Stomach (tissue), 9 donors: Measurements from ENCODE around the gene NOSTRIN. TPM values are rescaled to one million over a fixed set of nuclear protein-coding genes. Genes with fewer than 3 reads are reported as not detected.
A peak's percentile ranks its signal among the peaks of the same experiment; 100 is the strongest.

ENCODE experiments used
- DNase-seq, 2 donors: peaks; one replicate each; pipeline versions ENCODE4 v3.0.0 to v3.0.0-alpha.2; 2013 to 2019
- H3K27ac ChIP-seq, 5 donors: fragments of 200-600 bp in 4 of 5; sonication (generic) in 4 of 5; one replicate each; pipeline ENCODE4 v1.5.1; 2013 to 2019; ENCODE audit warnings: mild to moderate bottlenecking in 1 of 5, moderate library complexity in 1 of 5
- H3K27me3 ChIP-seq, 3 donors: fragments of 200-600 bp; sonication (generic); one replicate each; pipeline ENCODE4 v1.5.1; 2017 to 2019; ENCODE audit warnings: mixed run types in 1 of 3
- H3K36me3 ChIP-seq, 4 donors: fragments of 200-600 bp; sonication (generic); 1 replicate in 3 of 4; 2 replicates in 1 of 4; pipeline ENCODE4 v1.5.1; 2016 to 2019
- H3K4me1 ChIP-seq, 4 donors: fragments of 200-600 bp; sonication (generic); one replicate each; pipeline ENCODE4 v1.5.1; 2016 to 2019
- H3K4me3 ChIP-seq, 4 donors: fragments of 200-600 bp; sonication (generic) in 3 of 4; one replicate each; pipeline ENCODE4 v1.5.1; 2016 to 2019; ENCODE audit warnings: mild to moderate bottlenecking in 1 of 4
- H3K9me3 ChIP-seq, 4 donors: fragments of 200-600 bp; sonication (generic); one replicate each; pipeline ENCODE4 v1.5.1; 2016 to 2019
- CTCF ChIP-seq, 7 experiments: fragments of 450-650 bp in 4 of 7; fragments of 200-600 bp in 3 of 7; sonication (generic) in 3 of 7; IDR thresholded peaks; one replicate each; pipeline ENCODE4 v1.5.1; 2016 to 2019; ENCODE audit warnings: antibody characterized with exemption in 7 of 7, control low read depth in 2 of 7, mild to moderate bottlenecking in 1 of 7
- EP300 ChIP-seq: sonication (generic); formaldehyde crosslinking; IDR thresholded peaks from one replicate; pipeline ENCODE4 v1.6.1; 2017; ENCODE audit warnings: antibody characterized with exemption
- POLR2A ChIP-seq, 4 donors: fragments of 450-650 bp; IDR thresholded peaks; one replicate each; pipeline ENCODE4 v1.6.1; 2016; ENCODE audit warnings: antibody characterized with exemption in 4 of 4, control low read depth in 2 of 4, mild to moderate bottlenecking in 1 of 4, moderate library complexity in 1 of 4
- POLR2AphosphoS5 ChIP-seq, 3 donors: sonication (generic); formaldehyde crosslinking; IDR thresholded peaks; one replicate each; pipeline ENCODE4 v1.6.1; 2016; ENCODE audit warnings: antibody characterized with exemption in 3 of 3
- WGBS, 5 donors: extraction: QIAGEN DNeasy Blood & Tissue Kit in 3 of 5; methylation state at CpG; one replicate each; pipeline versions ENCODE4 v1.1.5 to v1.1.7; 2013 to 2018; 5-methylcytosine and 5-hydroxymethylcytosine counted together
- intact Hi-C: fragments of 100-400 bp; cut with DNase I; formaldehyde crosslinking; loops from one replicate; pipeline ENCODE4 v1.15.1; 2023; ENCODE audit warnings: low total_unique reads
- polyA plus RNA-seq, 3 donors: library from polyadenylated mRNA; stranded (reverse); fragments of 200-250 nt; gene quantifications; one replicate each; pipeline ENCODE4 v1.2.3, GENCODE V29; 2013
- total RNA-seq, 5 donors: library from RNA; depleted of rRNA; stranded (reverse); fragments of >200 nt; gene quantifications; one replicate each; pipeline versions ENCODE4 v1.1.0 to v1.2.3, GENCODE V29; 2014 to 2016
- donor health status: healthy with polysubstance abuse.
- donor health status: Bipolar disorder and iron deficiency.
- donor health status: healthy.

Gene NOSTRIN
- total and polyA plus RNA-seq, 8 donors: 13.3 to 117 (median 49.4) TPM

- TF ChIP-seq EP300 (no peak), POLR2A (IDR thresholded peaks at IDR 0.05) (no peak), CTCF (IDR thresholded peaks at IDR 0.05) (no peak), POLR2AphosphoS5 (IDR thresholded peaks at IDR 0.05) (no peak)
- 52 to 80% (median 65%) methylated on average over 1 of the region's 1 CpG for WGBS, 5 donors
- no peak overlapping the region for H3K27ac ChIP-seq
- no peaks in the 10 kb centered on the region for H3K36me3 ChIP-seq
- no peaks in the 10 kb centered on the region for H3K9me3 ChIP-seq
- H3K4me3 ChIP-seq: no peak overlapping the region
- no peaks in the 10 kb centered on the region for H3K4me1 ChIP-seq
- no peaks in the 10 kb centered on the region for H3K27me3 ChIP-seq
- intact Hi-C loops: no loop called here
- DNase-seq: no peak
Measured at GRCh38 chr2:168897449-168897848, 95.0 kb downstream of the NOSTRIN start.

DNA sequence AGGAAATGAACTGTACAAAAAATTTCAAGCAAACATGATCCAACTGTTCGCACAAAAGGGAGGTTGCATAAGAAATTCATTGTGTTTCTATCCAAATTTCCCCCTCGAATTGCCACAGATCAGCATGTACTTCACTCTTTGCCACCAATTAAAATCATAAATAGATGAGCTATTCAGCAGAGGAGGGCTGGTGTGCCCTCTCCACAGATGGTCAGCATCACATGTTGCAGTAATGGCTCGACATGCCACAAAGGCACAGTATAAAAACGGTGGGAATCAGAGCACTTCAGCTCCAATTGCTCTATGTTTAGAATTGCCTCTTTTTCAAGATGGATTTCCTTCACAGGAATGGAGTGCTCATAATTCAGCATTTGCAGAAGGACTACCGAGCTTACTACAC is 98.6 kb downstream of the NOSTRIN start, which contains the start of gene G6PC2:
TSS of gene G6PC2 (plus strand) at position 289 of the 400 bp plus-strand sequence. CDS start at position 330, 41 bp downstream.
- intact Hi-C loops: no loop called here
- Histone ChIP-seq H3K36me3 (no peaks in the 10 kb centered on the region), H3K4me3 (no peak within 1 kb of the TSS), H3K27ac (no peak within 1 kb of the TSS), H3K27me3 (no peaks in the 10 kb centered on the region), H3K9me3 (no peaks in the 10 kb centered on the region), H3K4me1 (no peaks in the 10 kb centered on the region)
- whole genome bisulfite sequencing, 5 donors: 61 to 84% (median 66%) methylated on average over 5 of the region's 5 CpGs
- TF ChIP-seq POLR2AphosphoS5 (IDR thresholded peaks at IDR 0.05) (no peak), POLR2A (IDR thresholded peaks at IDR 0.05) (no peak), EP300 (no peak), CTCF (IDR thresholded peaks at IDR 0.05) (no peak)
- DNase-seq: peak in 1 of 2 donors; percentile 33

- H3K36me3 ChIP-seq: no peaks in the 10 kb centered on the region
- H3K27me3 ChIP-seq: no peaks in the 10 kb centered on the region
- 81 to 99% (median 94%) methylated on average over 2 of the region's 2 CpGs for WGBS, 5 donors
- no peaks in the 10 kb centered on the region for H3K9me3 ChIP-seq
- no peak overlapping the region for H3K4me3 ChIP-seq
- intact Hi-C loops: no loop called here
- no peak overlapping the region for H3K27ac ChIP-seq
- DNase-seq: no peak
- TF ChIP-seq POLR2A (IDR thresholded peaks at IDR 0.05) (no peak), POLR2AphosphoS5 (IDR thresholded peaks at IDR 0.05) (no peak), CTCF (IDR thresholded peaks at IDR 0.05) (no peak), EP300 (no peak)
- H3K4me1 ChIP-seq: no peaks in the 10 kb centered on the region
Measured at GRCh38 chr2:168903888-168904287, 101.5 kb downstream of the NOSTRIN start.

- Histone ChIP-seq H3K9me3 (no peaks in the 10 kb centered on the region), H3K27ac (no peak overlapping the region), H3K4me1 (no peaks in the 10 kb centered on the region), H3K36me3 (no peaks in the 10 kb centered on the region), H3K4me3 (no peak overlapping the region), H3K27me3 (no peaks in the 10 kb centered on the region)
- no peak for DNase-seq
- no peak for TF ChIP-seq POLR2AphosphoS5 (IDR thresholded peaks at IDR 0.05)
- TF ChIP-seq POLR2A (IDR thresholded peaks at IDR 0.05): no peak
- no peak for TF ChIP-seq CTCF (IDR thresholded peaks at IDR 0.05)
- TF ChIP-seq EP300: no peak
- 89 to 95% (median 93%) methylated on average over 3 of the region's 3 CpGs for WGBS, 5 donors
- intact Hi-C loops: no loop called here
Measured at GRCh38 chr2:168904358-168904757, 101.9 kb downstream of the NOSTRIN start.
